Hypothalamus (tissue), 51 donors: ENCODE measurements around the gene CEP170B.
"Not testable (repeated sequence)": the region's sequence is repeated elsewhere in the genome, so short reads cannot be mapped to it uniquely, and the experiment has no call there.

Experiments used
- DNase-seq, 51 donors: peaks; one replicate each; lab custom pipeline; 2025; lab: John Stamatoyannopoulos, UW

The CEP170B gene

GRCh38 chr14:104865081-104865630, at the start of gene CEP170B:
Gene CEP170B (plus strand): TSS chr14:104865268. CDS start chr14:104868451, 3,183 bp downstream.
- DNase-seq, result peak in 14 of 51 donors; percentile 15 to 64 (median 28)

- no peak for DNase-seq
Observed at GRCh38 chr14:104816616-104816884, 48.5 kb upstream of the CEP170B start.

GRCh38 chr14:104817930-104818713, 46.9 kb upstream of the CEP170B start:
- DNase-seq, result no peak

GRCh38 chr14:104818714-104819161, 46.3 kb upstream of the CEP170B start:
- DNase-seq, result no peak

GRCh38 chr14:104819361-104819781, 45.7 kb upstream of the CEP170B start:
- DNase-seq, result no peak

- peak in 16 of 51 donors; percentile 14 to 59 (median 36) for DNase-seq
Observed at GRCh38 chr14:104820669-104821228, 44.3 kb upstream of the CEP170B start.

- no peak for DNase-seq
Observed at GRCh38 chr14:104821229-104821945, 43.7 kb upstream of the CEP170B start.

- no peak for DNase-seq
Observed at GRCh38 chr14:104821971-104822608, 43.0 kb upstream of the CEP170B start.

GRCh38 chr14:104822821-104823615, 42.0 kb upstream of the CEP170B start:
- DNase-seq, result no peak

GRCh38 chr14:104824353-104824997, 40.6 kb upstream of the CEP170B start:
- DNase-seq, result no peak

GRCh38 chr14:104826189-104826860, 38.7 kb upstream of the CEP170B start:
- peak; percentile 50 to 98 (median 81) for DNase-seq

- no peak for DNase-seq
Observed at GRCh38 chr14:104826861-104827176, 38.2 kb upstream of the CEP170B start.

- peak in 2 of 51 donors; percentile 17 to 21 for DNase-seq
Observed at GRCh38 chr14:104827177-104828055, 37.7 kb upstream of the CEP170B start.

- DNase-seq, result no peak
Observed at GRCh38 chr14:104830781-104831180, 34.3 kb upstream of the CEP170B start.

- not testable (repeated sequence) for DNase-seq
Observed at GRCh38 chr14:104836171-104836935, 28.7 kb upstream of the CEP170B start.

- DNase-seq, result no peak
Observed at GRCh38 chr14:104841730-104842129, 23.3 kb upstream of the CEP170B start.

- no peak for DNase-seq
Observed at GRCh38 chr14:104843006-104843405, 22.1 kb upstream of the CEP170B start.
